ENCODE measurements around the gene DLX5. TPM values are rescaled to one million over a fixed set of nuclear protein-coding genes. Genes with fewer than 3 reads are reported as not detected.

Gene DLX5
- total and polyA plus RNA-seq, 9 of the 15 experiments (the other 6 are each of a cell fraction or from before 2014, with no cell fraction given), result not detected

GRCh38 chr7:96987719-96988118 lies 36.9 kb downstream of the DLX5 start (continued):
- TF ChIP-seq, protein P1, sequence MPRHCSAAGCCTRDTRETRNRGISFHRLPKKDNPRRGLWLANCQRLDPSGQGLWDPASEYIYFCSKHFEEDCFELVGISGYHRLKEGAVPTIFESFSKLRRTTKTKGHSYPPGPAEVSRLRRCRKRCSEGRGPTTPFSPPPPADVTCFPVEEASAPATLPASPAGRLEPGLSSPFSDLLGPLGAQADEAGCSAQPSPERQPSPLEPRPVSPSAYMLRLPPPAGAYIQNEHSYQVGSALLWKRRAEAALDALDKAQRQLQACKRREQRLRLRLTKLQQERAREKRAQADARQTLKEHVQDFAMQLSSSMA (CRISPR knock-in tag; IDR thresholded peaks at IDR 0.05), result no peak
- no peak for TF ChIP-seq ZNF124 (CRISPR knock-in tag; IDR thresholded peaks at IDR 0.05)
- no peak for TF ChIP-seq ZNF263 (CRISPR knock-in tag; IDR thresholded peaks at IDR 0.05; ENCODE audit: borderline replicate concordance)
- no peak for TF ChIP-seq ZNF280B (CRISPR knock-in tag; IDR thresholded peaks at IDR 0.05)

DNA sequence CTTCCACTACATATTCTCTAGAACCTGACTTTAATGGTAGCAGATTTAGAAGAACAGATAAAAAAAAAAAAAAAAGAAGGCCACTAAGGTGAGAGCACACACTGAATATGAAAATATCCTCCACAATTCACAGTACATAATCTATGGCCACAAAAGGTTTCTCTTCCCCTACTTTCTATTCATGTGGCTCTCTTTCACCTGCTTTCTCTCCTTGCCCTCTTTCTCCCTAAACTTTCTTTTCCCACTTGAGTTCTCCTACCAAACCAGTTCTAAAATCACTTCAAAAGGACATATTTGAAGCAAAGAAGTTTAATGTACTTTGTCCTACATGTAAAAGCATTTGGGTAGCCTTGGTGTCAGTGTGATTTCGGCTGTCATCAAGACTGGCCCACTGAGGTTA lies 37.7 kb downstream of the DLX5 start:
- FAIRE-seq, result no peak

More for the DNA sequence above, 37.7 kb downstream of the DLX5 start:
- Histone ChIP-seq H3K4me1 (replicated peaks in 1 of 2; ENCODE audit: control insufficient read depth in 2 of 2, insufficient read depth in 2 of 2, low read length in 2 of 2) (no peaks in the 10 kb centered on the region), H3K9me1 (ENCODE audit: control insufficient read depth, insufficient read depth, low read length) (no peaks in the 10 kb centered on the region), H2AFZ (ENCODE audit: low read depth, low read length) (no peak overlapping the region), H3K27me3 (ENCODE audit: control insufficient read depth in 2 of 2, insufficient read depth in 2 of 2, low read length in 2 of 2) (peaks cover 16 to 20% of the 10 kb centered on the region in 2 experiments; a peak in 4 of 5 replicates), H3K9ac (ENCODE audit: insufficient read depth in 1 of 2, low read depth in 2 of 2, low read length in 2 of 2) (no peak overlapping the region), H3K9me3 (replicated peaks; ENCODE audit: control insufficient read depth, insufficient read depth, low read depth, low read length) (no peaks in the 10 kb centered on the region), H3K4me3 (no peak overlapping the region), H3K27ac (ENCODE audit: extremely low read depth, low read depth, low read length) (no peak overlapping the region), H3K79me2 (ENCODE audit: control insufficient read depth, insufficient read depth, low read length) (no peaks in the 10 kb centered on the region), H4K20me1 (replicated peaks; ENCODE audit: control insufficient read depth, insufficient read depth, low read length) (no peaks in the 10 kb centered on the region), H3K4me2 (ENCODE audit: insufficient read depth, low read length) (no peak overlapping the region), H3K36me3 (ENCODE audit: control insufficient read depth, insufficient read depth, low read length) (no peaks in the 10 kb centered on the region)
- DNase-seq (ENCODE audit: extremely low read depth in 1 of 4, low spot score in 3 of 4) (no peak), ATAC-seq (no peak)
- TF ChIP-seq, protein P2, sequence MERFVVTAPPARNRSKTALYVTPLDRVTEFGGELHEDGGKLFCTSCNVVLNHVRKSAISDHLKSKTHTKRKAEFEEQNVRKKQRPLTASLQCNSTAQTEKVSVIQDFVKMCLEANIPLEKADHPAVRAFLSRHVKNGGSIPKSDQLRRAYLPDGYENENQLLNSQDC (CRISPR knock-in tag; IDR thresholded peaks at IDR 0.05), result no peak
- TF ChIP-seq JUNB (CRISPR knock-in tag; conservative IDR thresholded peaks at IDR 0.05), result no peak
- TF ChIP-seq PCBP2 (IDR thresholded peaks at IDR 0.05; ENCODE audit: low read depth, low read length, poor library complexity, severe bottlenecking), result no peak
- in situ Hi-C loops (cut with MboI) (no loop called here), intact Hi-C loops (cut with micrococcal nuclease) (no loop called here)
- CTCF ChIA-PET (ENCODE audit: low intra/inter-chr PET ratio), result no interaction called here
- no TSS peak for BruUV-seq (replicated peaks)
- WGBS (ENCODE audit: insufficient coverage, low coverage, missing lambda C conversion rate), result 0% methylated on average over 1 of the region's 1 CpG
- POLR2A ChIA-PET, result no interaction called here

Measured in K562 (cell line).